Activated CD8-positive, alpha-beta memory T cell treated with anti-CD3 and anti-CD28 coated beads, Interleukin-2, amount 50 U/mL, for 24 hours (primary cell): ENCODE data around the gene GNAL.
A peak's percentile ranks its signal among the peaks of the same experiment; 100 is the strongest.
"Not testable (repeated sequence)": the region's sequence is repeated elsewhere in the genome, so short reads cannot be mapped to it uniquely, and the experiment has no call there.

Experiments
- DNase-seq: peaks from one replicate; pipeline ENCODE4 v3.0.0-alpha.2; 2020; ENCODE audit errors: extremely low read depth

Gene GNAL

DNA sequence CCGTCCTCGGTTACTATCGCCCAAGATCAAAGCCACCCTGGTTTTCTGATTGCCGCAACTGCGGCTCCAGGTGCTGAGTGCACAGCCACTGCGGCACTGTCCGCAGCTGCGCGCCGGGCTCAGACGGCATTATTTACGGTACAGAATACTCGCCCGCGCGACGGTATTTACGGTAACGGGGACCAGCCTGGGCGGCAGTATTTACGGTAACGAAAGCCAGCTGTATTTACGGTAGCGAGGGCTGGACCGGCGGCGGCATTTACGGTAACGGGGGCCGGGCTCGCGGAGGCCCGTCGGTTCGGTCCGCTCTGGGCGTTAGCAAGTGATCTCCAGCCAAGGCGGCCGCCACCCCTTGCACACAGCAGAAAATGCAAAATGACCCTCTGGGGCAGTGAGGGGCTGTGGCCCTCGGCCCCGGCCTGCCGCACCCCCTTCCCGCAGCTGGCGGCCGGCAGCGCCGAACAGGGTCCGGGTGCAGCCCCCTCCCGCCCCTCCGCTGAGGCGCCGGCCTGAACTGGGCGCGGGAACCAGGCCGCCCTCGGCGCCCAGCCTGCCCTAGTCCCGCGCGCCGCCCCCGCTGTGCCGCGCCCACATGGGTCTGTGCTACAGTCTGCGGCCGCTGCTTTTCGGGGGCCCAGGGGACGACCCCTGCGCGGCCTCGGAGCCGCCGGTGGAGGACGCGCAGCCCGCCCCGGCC is at the start of gene GNAL:
GNAL (plus strand) TSS at position 293 of the 697 bp plus-strand sequence; CDS start at position 593, 300 bp downstream.
- peak; percentile 2 for DNase-seq

- DNase-seq, result not testable (repeated sequence)
These were observed 41.8 kb upstream of the GNAL start for GRCh38 chr18:11647310-11647709.

GRCh38 chr18:11647804-11648203 is 41.3 kb upstream of the GNAL start:
- not testable (repeated sequence) for DNase-seq

DNA sequence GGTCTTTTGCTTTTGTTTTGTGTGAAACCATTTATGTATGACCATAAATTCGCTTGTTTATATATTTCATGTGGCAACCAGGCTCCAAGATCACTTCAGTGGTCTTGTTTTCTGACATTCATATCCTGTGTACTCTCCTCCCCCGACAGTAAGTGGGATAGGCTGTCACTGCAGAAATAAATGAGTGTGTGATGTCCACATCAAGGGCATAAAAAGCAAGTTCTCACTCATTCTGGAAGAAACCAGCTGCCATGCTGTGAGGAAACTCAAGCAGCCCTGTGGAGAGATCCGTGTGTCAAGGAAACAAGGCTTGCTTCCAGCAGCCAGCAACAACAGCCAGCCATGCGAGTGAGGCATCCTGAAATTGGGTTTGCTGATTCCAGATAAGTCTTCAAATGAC is 39.2 kb upstream of the GNAL start:
- DNase-seq, result no peak

DNA sequence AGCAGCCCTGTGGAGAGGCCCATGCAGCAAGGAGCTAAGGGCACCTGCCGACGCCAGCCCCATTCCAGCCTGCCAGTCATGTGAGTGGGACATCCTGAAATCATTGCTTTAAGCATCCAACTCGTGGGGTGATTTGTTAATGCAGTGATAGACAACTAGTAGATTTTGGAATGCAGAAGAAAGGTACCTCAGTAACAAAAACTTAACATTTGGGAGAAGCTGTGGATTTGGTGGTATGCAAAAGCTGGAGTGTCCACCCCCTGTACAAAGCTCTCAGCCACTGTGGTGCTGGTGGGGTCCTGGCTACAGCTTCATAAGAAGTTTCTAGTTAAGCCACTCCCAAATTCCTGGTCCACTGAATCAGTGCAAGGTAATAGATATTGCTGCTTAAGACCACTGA is 37.2 kb upstream of the GNAL start:
- no peak for DNase-seq

DNA sequence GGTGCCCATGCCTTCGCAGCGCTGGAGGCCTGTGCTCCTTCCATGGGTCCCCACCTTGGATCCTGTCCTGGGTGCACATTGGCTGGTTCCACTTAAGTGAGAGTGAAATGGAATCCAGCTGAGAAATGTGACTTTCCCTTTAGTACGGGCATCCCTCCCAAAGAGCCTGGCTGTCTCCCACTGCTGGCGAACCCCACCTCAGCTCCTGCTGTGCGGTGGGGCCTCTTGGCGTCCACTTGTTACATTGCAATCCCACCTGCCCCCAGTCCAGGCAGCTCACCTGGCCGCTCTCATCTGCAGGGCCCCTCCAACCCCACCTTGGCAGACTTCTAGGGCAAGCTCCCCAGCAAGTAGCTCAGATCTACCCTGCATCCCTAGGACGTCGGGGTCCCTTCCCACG is 35.5 kb upstream of the GNAL start:
- no peak for DNase-seq

GRCh38 chr18:11654736-11655605 is 34.1 kb upstream of the GNAL start:
- peak; percentile 9 for DNase-seq

- no peak for DNase-seq
These were observed 33.5 kb upstream of the GNAL start for GRCh38 chr18:11655606-11655932.

GRCh38 chr18:11657152-11657551 is 31.9 kb upstream of the GNAL start:
- DNase-seq, result no peak

- DNase-seq, result no peak
These were observed 31.5 kb upstream of the GNAL start for GRCh38 chr18:11657554-11657953.

GRCh38 chr18:11658019-11658418 is 31.0 kb upstream of the GNAL start:
- DNase-seq, result no peak

DNA sequence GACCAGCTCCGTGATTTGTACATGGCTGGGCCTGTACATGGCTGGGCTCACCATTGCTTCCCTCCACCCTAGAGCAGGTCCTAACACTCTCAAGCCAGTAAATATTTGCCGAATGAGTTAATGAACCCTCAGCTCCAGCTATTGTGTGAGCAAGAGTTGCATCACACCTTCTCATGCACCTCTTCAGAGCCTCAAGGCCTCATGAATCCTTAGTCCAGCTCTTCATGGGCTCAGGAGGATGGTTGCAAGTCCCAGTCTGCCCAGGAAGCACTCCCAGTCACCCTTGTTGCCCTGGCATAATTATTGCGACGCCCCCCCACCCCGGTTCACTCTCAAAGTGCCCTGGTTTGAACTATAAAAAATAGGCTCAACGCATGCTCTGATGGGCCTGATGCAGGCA is 30.1 kb upstream of the GNAL start:
- no peak for DNase-seq

DNA sequence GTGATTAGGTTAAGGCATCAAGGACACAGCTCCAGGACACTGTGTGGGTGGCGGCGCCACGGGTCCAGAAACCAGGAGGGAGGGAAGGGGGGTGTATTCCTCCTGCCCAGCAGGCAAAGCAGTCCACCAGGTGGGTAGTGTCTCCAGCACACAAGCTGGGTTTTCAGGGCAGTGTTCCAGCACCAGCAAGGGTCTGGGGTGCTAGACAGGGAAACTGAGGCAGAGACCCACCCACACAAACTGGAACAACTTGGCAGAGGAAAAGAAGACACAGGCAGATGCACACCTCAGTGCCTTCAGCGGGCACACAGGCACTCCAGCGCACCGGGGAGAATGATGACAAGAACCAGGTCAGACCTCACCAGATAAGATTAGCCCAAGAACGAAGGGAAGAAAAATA is 28.4 kb upstream of the GNAL start:
- DNase-seq, result no peak

- DNase-seq, result no peak
These were observed 27.6 kb upstream of the GNAL start for GRCh38 chr18:11661430-11661829.

DNA sequence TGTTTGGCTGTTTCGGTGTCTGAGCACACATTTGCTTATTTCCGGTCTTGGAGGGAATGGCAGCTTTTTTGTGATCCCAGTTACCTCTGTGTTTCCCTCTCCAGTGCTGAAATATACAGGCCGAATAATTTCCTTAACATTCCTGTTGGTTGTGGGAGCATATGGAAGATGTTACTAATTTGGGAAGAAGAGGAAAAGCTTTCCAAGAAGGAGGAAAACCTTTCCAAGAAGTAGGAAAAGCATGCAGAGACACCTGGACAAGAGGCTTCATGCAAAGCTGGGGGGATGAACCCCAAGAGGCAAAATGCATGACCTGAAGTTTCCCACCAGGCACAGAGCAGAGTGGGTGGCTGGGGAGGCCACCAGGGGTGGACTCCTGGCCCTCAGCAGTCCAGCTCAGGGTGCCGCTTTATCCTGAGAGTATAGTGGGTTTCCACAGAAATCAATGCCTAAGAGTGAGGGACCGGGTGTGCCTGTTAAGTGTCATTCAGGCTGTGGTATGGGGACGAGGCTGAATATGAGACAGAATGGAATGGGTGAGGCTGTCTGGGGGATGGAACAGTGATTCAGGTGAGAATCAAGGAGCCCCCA is 25.5 kb upstream of the GNAL start:
- DNase-seq, result no peak

GRCh38 chr18:11664286-11664685 is 24.8 kb upstream of the GNAL start:
- no peak for DNase-seq

GRCh38 chr18:11665146-11665545 is 23.9 kb upstream of the GNAL start:
- DNase-seq, result no peak

- DNase-seq, result no peak
These were observed 23.5 kb upstream of the GNAL start for GRCh38 chr18:11665587-11665986.

- DNase-seq, result no peak
These were observed 22.9 kb upstream of the GNAL start for GRCh38 chr18:11666176-11666575.

DNA sequence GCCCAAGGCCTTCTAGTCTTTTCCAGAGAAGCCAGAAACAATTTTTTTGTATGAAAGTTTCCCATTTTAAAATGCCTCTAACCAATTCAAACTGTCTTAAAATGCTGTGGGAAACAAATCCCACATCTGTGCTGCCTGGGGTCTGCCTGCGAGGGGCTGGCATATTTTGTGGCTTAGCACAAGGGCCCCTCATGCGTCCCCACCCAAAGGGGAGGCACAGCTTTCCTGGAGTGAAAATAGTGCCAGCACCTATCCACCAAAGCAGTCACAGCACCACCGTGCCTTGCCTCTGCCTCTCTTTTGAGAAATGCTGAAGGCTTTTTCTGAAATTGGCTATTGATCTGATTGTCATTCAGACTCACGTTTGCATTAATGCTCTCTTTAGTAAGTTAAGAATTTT is 22.2 kb upstream of the GNAL start:
- no peak for DNase-seq

- no peak for DNase-seq
These were observed 21.5 kb upstream of the GNAL start for GRCh38 chr18:11667578-11667977.

DNA sequence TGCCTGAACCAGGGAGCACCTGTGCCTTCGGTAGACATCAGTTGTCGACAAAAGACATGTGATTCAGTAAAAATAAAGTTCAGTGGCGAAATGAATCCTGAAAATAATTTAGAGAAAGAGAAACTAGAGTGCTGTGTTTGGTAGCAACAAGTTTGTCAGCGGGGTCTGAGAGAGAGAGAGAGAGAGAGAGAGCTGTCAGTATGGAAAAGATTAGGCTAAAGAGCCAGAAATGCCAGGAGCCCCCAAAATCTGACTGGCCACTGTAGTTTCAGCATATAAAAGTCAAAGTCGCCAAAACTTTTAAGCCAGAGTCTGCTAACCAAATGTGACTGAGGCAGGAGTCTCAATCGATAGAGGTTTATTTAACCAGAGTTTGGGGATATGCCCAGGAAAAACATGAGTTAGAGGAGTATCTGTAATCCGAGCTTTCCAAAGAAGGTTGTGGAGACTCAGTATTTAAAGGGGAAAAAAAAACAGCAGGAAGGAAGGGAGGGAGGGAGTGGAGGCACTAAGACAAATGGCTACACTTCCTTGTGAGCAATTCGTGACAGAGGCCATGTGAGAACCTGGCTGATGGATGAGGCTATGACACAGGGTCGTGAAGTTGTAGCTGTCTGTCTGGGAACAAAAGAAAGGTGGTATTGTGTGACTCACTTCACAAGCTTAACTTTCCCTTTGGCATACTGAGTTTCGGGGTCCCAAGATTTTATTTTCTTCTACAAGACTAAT is 20.5 kb upstream of the GNAL start:
- DNase-seq, result no peak
